ENCODE data around the gene SRRM5.

The SRRM5 gene

GRCh38 chr19:43620061-43621001 is 8.4 kb downstream of the SRRM5 start:
- no peak for TF ChIP-seq CTCF (conservative IDR thresholded peaks at IDR 0.05)
- TF ChIP-seq ZFX (IDR thresholded peaks at IDR 0.05), result no peak

GRCh38 chr19:43622070-43622469 is 10.2 kb downstream of the SRRM5 start:
- no peak overlapping the region for H3K27ac ChIP-seq
- TF ChIP-seq CTCF (conservative IDR thresholded peaks at IDR 0.05) (no peak), ZFX (IDR thresholded peaks at IDR 0.05) (no peak)

More at GRCh38 chr19:43620061-43621001, 8.4 kb downstream of the SRRM5 start:
- peak overlapping the region; percentile 97 for H3K27ac ChIP-seq

- no peak overlapping the region for H3K27ac ChIP-seq
- no peak for TF ChIP-seq CTCF (conservative IDR thresholded peaks at IDR 0.05)
- TF ChIP-seq ZFX (IDR thresholded peaks at IDR 0.05), result no peak
These were observed 11.1 kb downstream of the SRRM5 start for GRCh38 chr19:43622956-43623355.

GRCh38 chr19:43623889-43624670 is 12.2 kb downstream of the SRRM5 start:
- H3K27ac ChIP-seq, result no peak overlapping the region
- TF ChIP-seq ZFX (IDR thresholded peaks at IDR 0.05) (no peak), CTCF (conservative IDR thresholded peaks at IDR 0.05) (no peak)

GRCh38 chr19:43624933-43625332 is 13.0 kb downstream of the SRRM5 start:
- H3K27ac ChIP-seq, result no peak overlapping the region
- no peak for TF ChIP-seq ZFX (IDR thresholded peaks at IDR 0.05)

- no peak overlapping the region for H3K27ac ChIP-seq
- TF ChIP-seq ZFX (IDR thresholded peaks at IDR 0.05) (no peak), CTCF (conservative IDR thresholded peaks at IDR 0.05) (no peak)
These were observed 14.2 kb downstream of the SRRM5 start for GRCh38 chr19:43625918-43626579.

- no peak for TF ChIP-seq CTCF (conservative IDR thresholded peaks at IDR 0.05)
- no peak for TF ChIP-seq ZFX (IDR thresholded peaks at IDR 0.05)
- no peak overlapping the region for H3K27ac ChIP-seq
These were observed 14.9 kb downstream of the SRRM5 start for GRCh38 chr19:43626838-43627237.

Data from C4-2B (cell line).